H1 (cell line): ENCODE data around the gene ASCC2. TPM values are rescaled to one million over a fixed set of nuclear protein-coding genes. Genes with fewer than 3 reads are reported as not detected.

Experiments
- CTCF ChIA-PET: fragments of 300-600 bp; sonication (Branson Sonifier 250); formaldehyde crosslinking; loops from one replicate; lab custom pipeline; 2021; ENCODE audit not compliant: partially characterized antibody; lab: Charles Lee
- POLR2A ChIA-PET: fragments of 300-600 bp; sonication (Branson Sonifier 250); formaldehyde crosslinking; loops from one replicate; lab custom pipeline; 2021; ENCODE audit warnings: inconsistent platforms; ENCODE audit not compliant: partially characterized antibody; lab: Charles Lee
- DNase-seq, 2 experiments: peaks; one replicate each; pipeline versions ENCODE4 v3.0.0 to v3.0.0-alpha.2; 2010 to 2022; ENCODE audit warnings: low spot score in 2 of 2, low read depth in 1 of 2, mixed read lengths in 1 of 2
- FAIRE-seq: peaks from 2 replicates; lab custom pipeline; 2011; peaks lifted over from hg19 to GRCh38; lab: Jason Lieb, UNC
- H2AFZ ChIP-seq: 2 replicates; pipeline ENCODE4 v1.8.1; 2012; ENCODE audit warnings: low read length, inconsistent platforms
- H2AK5ac ChIP-seq: 2 replicates; pipeline ENCODE4 v1.6.1; 2013; ENCODE audit warnings: low read depth, low read length
- H2BK120ac ChIP-seq: replicated peaks from 2 replicates; pipeline ENCODE3; 2013; ENCODE audit warnings: low read depth, low read length, inconsistent platforms
- H2BK12ac ChIP-seq: 2 replicates; pipeline ENCODE4 v1.6.1; 2013; ENCODE audit warnings: low read depth, low read length
- H2BK15ac ChIP-seq: 2 replicates; pipeline ENCODE4 v1.6.1; 2013; ENCODE audit warnings: low read length
- H2BK20ac ChIP-seq: 2 replicates; pipeline ENCODE4 v1.6.1; 2013; ENCODE audit warnings: low read length
- H2BK5ac ChIP-seq: 2 replicates; pipeline ENCODE4 v1.6.1; 2013; ENCODE audit warnings: low read depth, low read length
- H3K14ac ChIP-seq: 2 replicates; pipeline ENCODE4 v1.6.1; 2013; ENCODE audit warnings: inconsistent platforms; ENCODE audit not compliant: insufficient read length
- H3K18ac ChIP-seq: 2 replicates; pipeline ENCODE4 v1.6.1; 2013; ENCODE audit warnings: low read length; ENCODE audit errors: extremely low read depth
- H3K23ac ChIP-seq: 2 replicates; pipeline ENCODE4 v1.6.1; 2013; ENCODE audit warnings: inconsistent platforms; ENCODE audit not compliant: insufficient read length
- H3K23me2 ChIP-seq: 2 replicates; pipeline ENCODE4 v1.6.1; 2013; ENCODE audit warnings: low read depth, low read length
- H3K27ac ChIP-seq: 2 replicates; pipeline ENCODE4 v1.6.1; 2011; ENCODE audit warnings: low read depth, low read length, inconsistent platforms
- H3K27me3 ChIP-seq, 4 experiments: replicated peaks in 1 of 4; 1 replicate in 1 of 4; 2 replicates in 3 of 4; pipeline versions ENCODE4 v1.6.1 to v1.8.1; 2011 to 2013; ENCODE audit warnings: low read length in 3 of 4, mild to moderate bottlenecking in 3 of 4, inconsistent platforms in 2 of 4, mixed read lengths in 2 of 4, moderate library complexity in 1 of 4; ENCODE audit not compliant: control insufficient read depth in 3 of 4, insufficient read depth in 3 of 4; ENCODE audit errors: extremely low read depth in 1 of 4
- H3K36me3 ChIP-seq, 4 experiments: 2 replicates each; pipeline versions ENCODE4 v1.6.1 to v1.8.1; 2011 to 2013; ENCODE audit warnings: mild to moderate bottlenecking in 4 of 4, low read length in 3 of 4, moderate library complexity in 2 of 4, control low read depth in 1 of 4, inconsistent platforms in 1 of 4; ENCODE audit not compliant: insufficient read depth in 4 of 4, control insufficient read depth in 2 of 4
- H3K4ac ChIP-seq: replicated peaks from 2 replicates; pipeline ENCODE3; 2013; ENCODE audit warnings: low read length, low read depth, mixed read lengths, inconsistent platforms; ENCODE audit not compliant: insufficient read length
- H3K4me1 ChIP-seq, 4 experiments: replicated peaks in 1 of 4; 1 replicate in 1 of 4; 2 replicates in 3 of 4; pipeline versions ENCODE4 v1.6.1 to v1.8.1; 2011 to 2013; ENCODE audit warnings: low read length in 3 of 4, inconsistent platforms in 2 of 4, mixed read lengths in 1 of 4; ENCODE audit not compliant: insufficient read depth in 4 of 4, control insufficient read depth in 3 of 4
- H3K4me2 ChIP-seq, 2 experiments: 2 replicates each; pipeline versions ENCODE4 v1.6.1 to v1.8.1; 2011 to 2013; ENCODE audit warnings: low read depth in 2 of 2, low read length in 2 of 2, control low read depth in 1 of 2, inconsistent platforms in 1 of 2, mild to moderate bottlenecking in 1 of 2; ENCODE audit not compliant: insufficient read depth in 1 of 2
- H3K4me3 ChIP-seq, 4 experiments: fragments of 200-600, 300-600 bp in 1 of 4; sonication (generic), shearing (Covaris generic), sonication (Bioruptor Twin) in 1 of 4; 2 replicates each; pipeline versions ENCODE4 v1.5.1 to v1.8.1; 2011 to 2016; ENCODE audit warnings: low read length in 4 of 4, low read depth in 3 of 4, control low read depth in 2 of 4, inconsistent platforms in 2 of 4, mild to moderate bottlenecking in 2 of 4, mixed read lengths in 1 of 4, moderate library complexity in 1 of 4; ENCODE audit not compliant: insufficient read depth in 2 of 4; ENCODE audit errors: extremely low read depth in 1 of 4
- H3K56ac ChIP-seq: replicated peaks from 2 replicates; pipeline ENCODE3; 2013; ENCODE audit warnings: low read depth, mild to moderate bottlenecking, mixed read lengths, low read length, inconsistent platforms; ENCODE audit not compliant: insufficient read length
- H3K79me1 ChIP-seq: 2 replicates; pipeline ENCODE4 v1.6.1; 2013; ENCODE audit warnings: low read depth, low read length, control low read depth
- H3K79me2 ChIP-seq, 2 experiments: 2 replicates each; pipeline versions ENCODE4 v1.6.1 to v1.8.1; 2012 to 2013; ENCODE audit warnings: low read length in 2 of 2, mild to moderate bottlenecking in 2 of 2, inconsistent platforms in 1 of 2; ENCODE audit not compliant: insufficient read depth in 2 of 2, control insufficient read depth in 1 of 2
- H3K9ac ChIP-seq, 4 experiments: replicated peaks in 1 of 4; 1 replicate in 1 of 4; 2 replicates in 3 of 4; pipeline versions ENCODE4 v1.6.1 to v1.8.1; 2011 to 2013; ENCODE audit warnings: low read depth in 3 of 4, low read length in 3 of 4, control low read depth in 2 of 4, mild to moderate bottlenecking in 2 of 4, moderate library complexity in 2 of 4, inconsistent platforms in 1 of 4; ENCODE audit errors: extremely low read depth in 1 of 4
- H3K9me3 ChIP-seq, 2 experiments: 2 replicates each; pipeline versions ENCODE4 v1.6.1 to v1.8.1; 2012 to 2013; ENCODE audit warnings: mild to moderate bottlenecking in 2 of 2, moderate library complexity in 2 of 2, control low read depth in 1 of 2, inconsistent platforms in 1 of 2, low read depth in 1 of 2, low read length in 1 of 2, mixed read lengths in 1 of 2; ENCODE audit not compliant: insufficient read depth in 2 of 2
- H4K20me1 ChIP-seq, 2 experiments: replicated peaks in 1 of 2; 2 replicates each; pipeline versions ENCODE3 to v1.8.1; 2011 to 2013; ENCODE audit warnings: inconsistent platforms in 2 of 2, low read length in 2 of 2, mild to moderate bottlenecking in 1 of 2; ENCODE audit not compliant: insufficient read depth in 2 of 2, control insufficient read depth in 1 of 2
- H4K5ac ChIP-seq: 2 replicates; pipeline ENCODE4 v1.6.1; 2013; ENCODE audit warnings: low read length, low read depth, mixed read lengths, inconsistent platforms; ENCODE audit not compliant: insufficient read length
- H4K8ac ChIP-seq: 2 replicates; pipeline ENCODE4 v1.8.0; 2013; ENCODE audit warnings: mild to moderate bottlenecking, moderate library complexity, low read length, inconsistent platforms; ENCODE audit not compliant: insufficient read depth; ENCODE audit errors: extremely low read depth
- H4K91ac ChIP-seq: replicated peaks from 2 replicates; pipeline ENCODE3; 2013; ENCODE audit warnings: low read length, mixed read lengths, inconsistent platforms; ENCODE audit not compliant: insufficient read length
- BACH1 ChIP-seq: IDR thresholded peaks from 2 replicates; pipeline ENCODE4 v1.6.1; 2012; ENCODE audit warnings: low read length, improper control_type of control experiment
- CBX8 ChIP-seq: fragments of 300-800, 300-1000 bp; sonication (generic); IDR thresholded peaks from 2 replicates; pipeline ENCODE4 v1.7.1; 2016; ENCODE audit warnings: low read depth, low read length, borderline replicate concordance
- CEBPB ChIP-seq: IDR thresholded peaks from 2 replicates; pipeline ENCODE4 v1.6.1; 2012; ENCODE audit warnings: low read depth, low read length
- EGR1 ChIP-seq: IDR thresholded peaks from 2 replicates; pipeline ENCODE4 v1.6.1; 2011; ENCODE audit warnings: low read depth, low read length, borderline replicate concordance
- GABPA ChIP-seq: IDR thresholded peaks from 2 replicates; pipeline ENCODE4 v1.6.1; 2011; ENCODE audit warnings: mild to moderate bottlenecking, low read length, moderate library complexity, borderline replicate concordance; ENCODE audit not compliant: insufficient read depth
- GTF2F1 ChIP-seq: IDR thresholded peaks from 2 replicates; pipeline ENCODE4 v1.6.1; 2012; ENCODE audit warnings: low read depth, low read length, improper control_type of control experiment, borderline replicate concordance
- NANOG ChIP-seq: IDR thresholded peaks from 2 replicates; pipeline ENCODE4 v1.6.1; 2011; ENCODE audit warnings: low read length, low read depth, mild to moderate bottlenecking, inconsistent platforms; ENCODE audit not compliant: insufficient read depth, poor library complexity, severe bottlenecking
- RAD21 ChIP-seq, 2 experiments: IDR thresholded peaks in 1 of 2; conservative IDR thresholded peaks in 1 of 2; 2 replicates each; pipeline ENCODE4 v1.6.1; 2011; ENCODE audit warnings: low read depth in 2 of 2, low read length in 2 of 2, improper control_type of control experiment in 1 of 2, inconsistent platforms in 1 of 2, mild to moderate bottlenecking in 1 of 2, moderate library complexity in 1 of 2
- RFX5 ChIP-seq: IDR thresholded peaks from 2 replicates; pipeline ENCODE4 v1.6.1; 2011; ENCODE audit warnings: low read depth, low read length, improper control_type of control experiment, borderline replicate concordance
- SIX5 ChIP-seq: IDR thresholded peaks from 2 replicates; pipeline ENCODE4 v1.6.1; 2011; ENCODE audit warnings: mild to moderate bottlenecking, low read depth, low read length
- SP4 ChIP-seq: IDR thresholded peaks from 2 replicates; pipeline ENCODE4 v1.6.1; 2012; ENCODE audit warnings: low read length, inconsistent platforms
- WGBS, 2 experiments: shearing (Covaris generic) in 1 of 2; methylation state at CpG; one replicate each; pipeline versions ENCODE4 v1.1.6 to v1.1.7; 2013 to 2015; ENCODE audit warnings: low lambda C conversion rate in 2 of 2, mixed read lengths in 2 of 2, inconsistent platforms in 1 of 2, low coverage in 1 of 2, missing lambda C conversion rate in 1 of 2; ENCODE audit not compliant: insufficient replicate concordance in 2 of 2, insufficient coverage in 1 of 2, insufficient read length in 1 of 2; ENCODE audit errors: extremely low coverage in 1 of 2, missing lambda C conversion rate in 1 of 2; 5-methylcytosine and 5-hydroxymethylcytosine counted together
- polyA plus RNA-seq, 7 experiments: library from polyadenylated mRNA; depleted of rRNA in 3 of 7; stranded (reverse) in 5 of 7; unstranded in 2 of 7; fragments of >200 nt in 5 of 7; fragments of 200-250 nt in 2 of 7; gene quantifications; 1 replicate in 5 of 7; 2 replicates in 1 of 7; 4 replicates in 1 of 7; pipeline versions ENCODE4 v1.2.1 to v1.2.3, GENCODE V29; 2011 to 2013; ENCODE audit warnings: missing spikeins in 2 of 7, mixed read lengths in 2 of 7
- total RNA-seq: library from RNA; stranded (reverse); fragmentation: NEBNext Ultra II Directional; extraction: Animal tissue kit (Norgen Biotek cat#: 25700); gene quantifications from 2 replicates; pipeline ENCODE4 v1.2.1, GENCODE V29; 2021

The ASCC2 gene
- total and polyA plus RNA-seq, 2 of the 8 experiments (the other 6 are each of a cell fraction or from before 2014, with no cell fraction given), result 35.0 to 35.8 TPM

DNA sequence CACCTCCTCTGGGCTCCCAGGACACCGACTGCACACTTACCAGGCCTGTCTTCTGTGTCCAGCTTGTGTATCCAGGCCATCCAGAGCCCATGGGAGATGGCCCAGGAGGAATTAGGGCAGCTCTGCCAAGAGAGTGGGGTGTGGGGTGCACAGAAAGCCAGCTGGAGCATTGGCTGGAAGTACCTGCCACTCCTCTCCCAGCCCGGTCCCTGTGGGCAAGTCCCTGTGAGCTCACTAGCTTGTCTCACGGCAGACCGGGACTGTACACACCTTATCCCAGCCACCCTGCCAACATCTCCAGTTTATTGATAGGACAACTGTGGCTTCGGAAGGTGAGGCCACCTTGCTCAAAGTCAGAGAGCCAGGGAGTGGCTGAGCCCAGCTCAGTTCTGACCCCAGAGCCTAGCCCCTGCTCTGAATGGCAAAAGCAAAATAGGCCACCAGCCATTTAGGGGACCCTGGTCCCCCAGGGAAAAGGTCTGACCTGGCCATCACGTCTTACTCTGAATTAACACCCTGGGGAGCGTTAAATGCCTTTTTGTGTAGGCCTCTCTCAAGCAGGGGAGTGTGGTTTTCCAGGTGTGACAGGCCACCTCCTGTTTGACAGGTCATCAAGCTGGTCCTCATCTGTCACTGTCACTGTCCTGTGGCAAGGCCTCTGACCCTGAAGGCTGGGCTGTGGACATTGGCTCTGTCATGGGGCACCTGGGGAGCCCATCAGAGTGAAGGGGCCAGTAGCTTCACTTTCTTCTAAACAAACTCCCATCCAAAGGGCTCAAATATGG is 55.8 kb downstream of the ASCC2 start:
- Histone ChIP-seq H4K20me1 (no peaks in the 10 kb centered on the region), H3K79me1 (no peaks in the 10 kb centered on the region), H3K27ac (no peak overlapping the region), H2BK20ac (no peak overlapping the region), H3K9me3 (no peaks in the 10 kb centered on the region), H2BK15ac (0 out of 2 replicates have a peak overlapping the region, but pooled peaks have one; percentile 72), H3K4ac (no peak overlapping the region), H4K5ac (no peak overlapping the region), H2BK12ac (no peak overlapping the region), H3K23me2 (peaks cover 2% of the 10 kb centered on the region; the same call in 1 of the 2 replicates), H3K36me3 (no peaks in the 10 kb centered on the region), H2AFZ (no peak overlapping the region), H3K23ac (no peak overlapping the region), H3K27me3 (no peaks in the 10 kb centered on the region), H2BK120ac (no peak overlapping the region), H2BK5ac (no peak overlapping the region; the same call in 1 of the 2 replicates), H3K4me1 (0 out of 7 replicates have a peak, but pooled peaks cover 0 to 2% (median 0%) of the 10 kb centered on the region in 4 experiments), H3K14ac (no peak overlapping the region), H3K79me2 (no peaks in the 10 kb centered on the region), H3K4me2 (no peak overlapping the region), H4K8ac (no peak overlapping the region), H4K91ac (no peak overlapping the region), H2AK5ac (no peak overlapping the region), H3K56ac (no peak overlapping the region), H3K18ac (no peak overlapping the region; the same call in 1 of the 2 replicates), H3K9ac (no peak overlapping the region; a peak in 1 of 7 replicates), H3K4me3 (no peak overlapping the region)
- 87% methylated on average over 7 of the region's 7 CpGs; no CpG with 5 or more reads in 1 of the 2 experiments for WGBS, 2 experiments
- ChIA-PET POLR2A (interaction anchor here (1.0 kb wide), 1 partner anchor 75 kb away, joined by 3 read pairs; no protein-coding TSS in a partner anchor), CTCF (interaction anchor here (0.8 to 5.4 kb wide), 5 partner anchors 9 to 256 kb away, joined by 3 to 33 read pairs (median 5); no protein-coding TSS in a partner anchor)
- DNase-seq, result no peak
- FAIRE-seq, result no peak
- TF ChIP-seq RAD21 (IDR thresholded peaks at IDR 0.05 in 1 of 2, conservative IDR thresholded peaks at IDR 0.05 in 1 of 2; ENCODE audit: low read depth in 2 of 2, low read length in 2 of 2) (no peak), GABPA (no peak), CBX8 (no peak), CEBPB (no peak), GTF2F1 (no peak), SIX5 (no peak), EGR1 (no peak), SP4 (no peak), RFX5 (no peak), BACH1 (no peak), NANOG (no peak)
